Upper lobe of right lung (tissue), 1 donor: ENCODE data around the gene MYH11. TPM values are rescaled to one million over a fixed set of nuclear protein-coding genes. Genes with fewer than 3 reads are reported as not detected.
"Not testable (repeated sequence)": the region's sequence is repeated elsewhere in the genome, so short reads cannot be mapped to it uniquely, and the experiment has no call there.

Experiments
- ATAC-seq: fragments of 200-7000 bp; cut with Tn5 transposase; one replicate; pipeline ENCODE4 v1.9.1; 2020; ENCODE audit warnings: mild to moderate bottlenecking, moderate library complexity
- DNase-seq: peaks from one replicate; pipeline ENCODE4 v3.0.0-alpha.2; 2020
- H3K27ac ChIP-seq: fragments of 200-600 bp; one replicate; pipeline ENCODE4 v1.8.0; 2022
- H3K27me3 ChIP-seq: fragments of 200-600 bp; one replicate; pipeline ENCODE4 v1.8.0; 2022; ENCODE audit warnings: mild to moderate bottlenecking
- H3K36me3 ChIP-seq: fragments of 200-600 bp; one replicate; pipeline ENCODE4 v1.8.0; 2022
- H3K4me1 ChIP-seq: fragments of 200-600 bp; one replicate; pipeline ENCODE4 v1.8.0; 2022
- H3K4me3 ChIP-seq: fragments of 200-600 bp; one replicate; pipeline ENCODE4 v1.8.0; 2022; ENCODE audit warnings: mild to moderate bottlenecking
- H3K9me3 ChIP-seq: fragments of 200-600 bp; one replicate; pipeline ENCODE4 v1.8.0; 2022
- CTCF ChIP-seq: fragments of 200-600 bp; IDR thresholded peaks from one replicate; pipeline ENCODE4 v1.8.0; 2022; ENCODE audit warnings: antibody characterized with exemption
- intact Hi-C: fragments of 100-400 bp; cut with DNase I; formaldehyde crosslinking; loops from one replicate; pipeline ENCODE4 v1.11.0; 2022
- total RNA-seq: library from RNA; stranded (reverse); fragmentation: NEBNext Ultra II Directional; extraction: Animal tissue kit (Norgen Biotek cat#: 25700); gene quantifications from one replicate; pipeline ENCODE4 v1.2.1, GENCODE V29; 2021
- donor health status: DM: no; HTN: yes; CAD: no; lungs with severe emphysema.

MYH11 gene
- total RNA-seq, 1 donor from 2014 or later = 106 TPM

GRCh38 chr16:15790458-15790857, 66.4 kb downstream of the MYH11 start:
- H3K4me3 ChIP-seq = no peak overlapping the region
- no peaks in the 10 kb centered on the region for H3K27me3 ChIP-seq
- H3K9me3 ChIP-seq = no peaks in the 10 kb centered on the region
- no peak overlapping the region for H3K27ac ChIP-seq
- DNase-seq = no peak
- no peaks in the 10 kb centered on the region for H3K36me3 ChIP-seq
- ATAC-seq = no peak
- no peak for TF ChIP-seq CTCF
- peaks cover 5% of the 10 kb centered on the region for H3K4me1 ChIP-seq
- intact Hi-C loops = no loop called here

GRCh38 chr16:15789816-15790215, 67.0 kb downstream of the MYH11 start:
- H3K27ac ChIP-seq, H3K4me1 ChIP-seq, H3K9me3 ChIP-seq, ATAC-seq, H3K4me3 ChIP-seq, intact Hi-C loops, H3K27me3 ChIP-seq, H3K36me3 ChIP-seq, DNase-seq: not testable (repeated sequence)

GRCh38 chr16:15788846-15789239, 68.0 kb downstream of the MYH11 start:
- H3K36me3 ChIP-seq = no peaks in the 10 kb centered on the region
- no peak overlapping the region for H3K4me3 ChIP-seq
- H3K4me1 ChIP-seq = no peaks in the 10 kb centered on the region
- no peak for DNase-seq
- no peak overlapping the region for H3K27ac ChIP-seq
- intact Hi-C loops = no loop called here
- no peak for ATAC-seq
- H3K27me3 ChIP-seq = no peaks in the 10 kb centered on the region
- no peaks in the 10 kb centered on the region for H3K9me3 ChIP-seq
- no peak for TF ChIP-seq CTCF

GRCh38 chr16:15786501-15786900, 70.3 kb downstream of the MYH11 start:
- Histone ChIP-seq H3K4me1 (no peaks in the 10 kb centered on the region), H3K4me3 (no peak overlapping the region), H3K9me3 (no peaks in the 10 kb centered on the region), H3K36me3 (no peaks in the 10 kb centered on the region), H3K27me3 (no peaks in the 10 kb centered on the region), H3K27ac (no peak overlapping the region)
- no peak for ATAC-seq
- TF ChIP-seq CTCF = no peak
- no peak for DNase-seq
- intact Hi-C loops = no loop called here

GRCh38 chr16:15785386-15786059, 71.3 kb downstream of the MYH11 start:
- H3K4me1 ChIP-seq = no peaks in the 10 kb centered on the region
- no peaks in the 10 kb centered on the region for H3K9me3 ChIP-seq
- H3K27ac ChIP-seq = no peak overlapping the region
- no peak overlapping the region for H3K4me3 ChIP-seq
- no peak for ATAC-seq
- H3K27me3 ChIP-seq = no peaks in the 10 kb centered on the region
- TF ChIP-seq CTCF = no peak
- no peak for DNase-seq
- intact Hi-C loops = no loop called here
- H3K36me3 ChIP-seq = no peaks in the 10 kb centered on the region

GRCh38 chr16:15783985-15784384, 72.8 kb downstream of the MYH11 start:
- Histone ChIP-seq H3K36me3 (no peaks in the 10 kb centered on the region), H3K4me1 (no peaks in the 10 kb centered on the region), H3K4me3 (no peak overlapping the region), H3K9me3 (no peaks in the 10 kb centered on the region), H3K27me3 (no peaks in the 10 kb centered on the region), H3K27ac (no peak overlapping the region)
- ATAC-seq (no peak), DNase-seq (no peak)
- intact Hi-C loops = no loop called here
- no peak for TF ChIP-seq CTCF
